Neuronal stem cell (in vitro differentiated cells): Measurements from ENCODE around the gene USP38.

Experiments used
- DNase-seq: peaks from one replicate; pipeline ENCODE4 v3.0.0-alpha.2; 2013; ENCODE audit warnings: low spot score
- H2AFZ ChIP-seq: one replicate; pipeline ENCODE4 v1.6.1; 2013; ENCODE audit warnings: mild to moderate bottlenecking, low read length, inconsistent platforms
- H2AK5ac ChIP-seq: 2 replicates; pipeline ENCODE4 v1.6.1; 2013; ENCODE audit warnings: low read depth, mild to moderate bottlenecking, inconsistent platforms, low read length, moderate library complexity, mixed read lengths
- H2BK120ac ChIP-seq: 2 replicates; pipeline ENCODE4 v1.6.1; 2013; ENCODE audit warnings: low read depth, mild to moderate bottlenecking, inconsistent platforms, low read length, moderate library complexity, mixed read lengths
- H2BK12ac ChIP-seq: one replicate; pipeline ENCODE4 v1.6.1; 2013; ENCODE audit warnings: low read length, inconsistent platforms
- H2BK15ac ChIP-seq: 2 replicates; pipeline ENCODE4 v1.6.1; 2013; ENCODE audit warnings: mild to moderate bottlenecking, low read length, inconsistent platforms, mixed read lengths
- H2BK5ac ChIP-seq: one replicate; pipeline ENCODE4 v1.6.1; 2013; ENCODE audit warnings: inconsistent platforms, mild to moderate bottlenecking, low read length, moderate library complexity
- H3K14ac ChIP-seq: one replicate; pipeline ENCODE4 v1.6.1; 2013; ENCODE audit warnings: low read length, inconsistent platforms
- H3K18ac ChIP-seq: 2 replicates; pipeline ENCODE4 v1.6.1; 2013; ENCODE audit warnings: low read length, inconsistent platforms
- H3K23ac ChIP-seq: 2 replicates; pipeline ENCODE4 v1.6.1; 2013; ENCODE audit warnings: low read depth, mild to moderate bottlenecking, mixed read lengths, low read length, inconsistent platforms; ENCODE audit not compliant: poor library complexity
- H3K27ac ChIP-seq: replicated peaks from 3 replicates; pipeline ENCODE4 v1.5.1; 2013; ENCODE audit warnings: low read length, inconsistent platforms
- H3K27me3 ChIP-seq, 3 experiments: 2 replicates each; pipeline ENCODE4 v1.6.1; 2013; ENCODE audit warnings: low read length in 3 of 3, mild to moderate bottlenecking in 2 of 3, inconsistent platforms in 1 of 3, low read depth in 1 of 3, mixed read lengths in 1 of 3, moderate library complexity in 1 of 3; ENCODE audit not compliant: control insufficient read depth in 3 of 3, insufficient read depth in 3 of 3
- H3K36me3 ChIP-seq, 2 donors: replicated peaks in 1 of 2; 2 replicates each; pipeline ENCODE4 v1.6.1; 2013; ENCODE audit warnings: low read length in 2 of 2; ENCODE audit not compliant: control insufficient read depth in 2 of 2, insufficient read depth in 2 of 2
- H3K4ac ChIP-seq: 2 replicates; pipeline ENCODE4 v1.6.1; 2013; ENCODE audit warnings: inconsistent platforms, mild to moderate bottlenecking, low read length, moderate library complexity
- H3K4me1 ChIP-seq, 2 donors: 1 replicate in 1 of 2; 2 replicates in 1 of 2; pipeline ENCODE4 v1.6.1; 2013; ENCODE audit warnings: low read length in 2 of 2, low read depth in 1 of 2; ENCODE audit not compliant: control insufficient read depth in 2 of 2, insufficient read depth in 1 of 2
- H3K4me2 ChIP-seq: one replicate; pipeline ENCODE4 v1.6.1; 2013; ENCODE audit warnings: mild to moderate bottlenecking, low read length, inconsistent platforms; ENCODE audit not compliant: insufficient read depth, poor library complexity, severe bottlenecking
- H3K4me3 ChIP-seq, 2 donors: 2 replicates each; pipeline ENCODE4 v1.5.1; 2013; ENCODE audit warnings: low read length in 2 of 2, mild to moderate bottlenecking in 2 of 2, inconsistent platforms in 1 of 2, moderate library complexity in 1 of 2
- H3K79me1 ChIP-seq: one replicate; pipeline ENCODE4 v1.6.1; 2013; ENCODE audit warnings: low read depth, mild to moderate bottlenecking, inconsistent platforms, low read length, moderate library complexity
- H3K9ac ChIP-seq: one replicate; pipeline ENCODE4 v1.6.1; 2013; ENCODE audit warnings: mild to moderate bottlenecking, low read depth, low read length, inconsistent platforms; ENCODE audit not compliant: poor library complexity
- H3K9me3 ChIP-seq, 2 donors: replicated peaks in 1 of 2; 2 replicates each; pipeline versions ENCODE3 to v1.6.1; 2013; ENCODE audit warnings: low read length in 2 of 2, mild to moderate bottlenecking in 2 of 2, inconsistent platforms in 1 of 2, low read depth in 1 of 2, mixed read lengths in 1 of 2, moderate library complexity in 1 of 2; ENCODE audit not compliant: control insufficient read depth in 2 of 2, insufficient read depth in 1 of 2
- H4K8ac ChIP-seq: one replicate; pipeline ENCODE4 v1.6.1; 2013; ENCODE audit warnings: low read depth, mild to moderate bottlenecking, inconsistent platforms, low read length, moderate library complexity
- H4K91ac ChIP-seq: one replicate; pipeline ENCODE4 v1.6.1; 2013; ENCODE audit warnings: low read length, low read depth, mild to moderate bottlenecking, inconsistent platforms; ENCODE audit not compliant: poor library complexity
- WGBS, 2 donors: extraction: QIAGEN DNeasy Blood & Tissue Kit; methylation state at CpG; one replicate each; pipeline ENCODE4 v1.1.7; 2013; ENCODE audit warnings: missing lambda C conversion rate in 2 of 2, mixed read lengths in 1 of 2; ENCODE audit not compliant: insufficient read length in 2 of 2, insufficient replicate concordance in 1 of 2; ENCODE audit errors: extremely low coverage in 2 of 2; 5-methylcytosine and 5-hydroxymethylcytosine counted together

The USP38 gene

GRCh38 chr4:143246977-143247376 is 62.3 kb downstream of the USP38 start:
- Histone ChIP-seq H3K36me3 (no peaks in the 10 kb centered on the region), H2BK15ac (no peak overlapping the region), H3K27ac (no peak overlapping the region), H3K14ac (no peak overlapping the region), H3K79me1 (no peaks in the 10 kb centered on the region), H3K4ac (no peak overlapping the region), H2AK5ac (no peak overlapping the region), H2BK5ac (no peak overlapping the region), H3K4me3 (no peak overlapping the region), H3K27me3 (no peaks in the 10 kb centered on the region), H3K9me3 (peaks cover 0 to 2% of the 10 kb centered on the region in 2 donors), H2BK120ac (no peak overlapping the region), H4K8ac (no peak overlapping the region), H2BK12ac (no peak overlapping the region), H3K23ac (no peak overlapping the region), H4K91ac (no peak overlapping the region), H3K4me2 (no peak overlapping the region), H3K18ac (no peak overlapping the region), H3K4me1 (peaks cover 0 to 2% of the 10 kb centered on the region in 2 donors), H2AFZ (no peak overlapping the region), H3K9ac (no peak overlapping the region)
- DNase-seq = no peak
- WGBS, 2 donors = no CpG with 5 or more reads among the region's 4 CpGs

- WGBS, 2 donors = no CpG with 5 or more reads among the region's 2 CpGs
- no peak overlapping the region for H2BK15ac ChIP-seq
- no peak overlapping the region for H2BK5ac ChIP-seq
- H4K91ac ChIP-seq = no peak overlapping the region
- H3K36me3 ChIP-seq = no peaks in the 10 kb centered on the region
- no peak overlapping the region for H3K4me3 ChIP-seq
- no peak overlapping the region for H3K4ac ChIP-seq
- no peaks in the 10 kb centered on the region for H3K9me3 ChIP-seq
- no peak overlapping the region for H3K18ac ChIP-seq
- no peak overlapping the region for H3K4me2 ChIP-seq
- no peak overlapping the region for H2AFZ ChIP-seq
- H3K27ac ChIP-seq = no peak overlapping the region
- no peaks in the 10 kb centered on the region for H3K27me3 ChIP-seq
- H2BK12ac ChIP-seq = no peak overlapping the region
- H3K79me1 ChIP-seq = no peaks in the 10 kb centered on the region
- no peak overlapping the region for H2AK5ac ChIP-seq
- DNase-seq = no peak
- H3K14ac ChIP-seq = no peak overlapping the region
- H3K23ac ChIP-seq = no peak overlapping the region
- no peak overlapping the region for H3K9ac ChIP-seq
- H4K8ac ChIP-seq = no peak overlapping the region
- no peak overlapping the region for H2BK120ac ChIP-seq
- H3K4me1 ChIP-seq = peaks cover 0 to 2% of the 10 kb centered on the region in 2 donors
Measured at GRCh38 chr4:143247866-143248265, 63.1 kb downstream of the USP38 start.

GRCh38 chr4:143248827-143249226 is 64.1 kb downstream of the USP38 start:
- no CpG with 5 or more reads among the region's 4 CpGs for WGBS, 2 donors

GRCh38 chr4:143250617-143251016 is 65.9 kb downstream of the USP38 start:
- H3K36me3 ChIP-seq = no peaks in the 10 kb centered on the region
- H2AFZ ChIP-seq = no peak overlapping the region
- peaks cover 0 to 2% of the 10 kb centered on the region in 2 donors for H3K4me1 ChIP-seq
- H3K4me3 ChIP-seq = no peak overlapping the region
- H3K23ac ChIP-seq = no peak overlapping the region
- DNase-seq = no peak
- no peak overlapping the region for H2BK120ac ChIP-seq
- no peak overlapping the region for H3K4ac ChIP-seq
- no peak overlapping the region for H4K8ac ChIP-seq
- no peaks in the 10 kb centered on the region for H3K79me1 ChIP-seq
- no peak overlapping the region for H3K14ac ChIP-seq
- no peak overlapping the region for H3K27ac ChIP-seq
- no CpG with 5 or more reads among the region's 3 CpGs for WGBS, 2 donors
- H2BK15ac ChIP-seq = no peak overlapping the region
- no peak overlapping the region for H3K4me2 ChIP-seq
- H3K27me3 ChIP-seq = peaks cover 0 to 3% (median 0%) of the 10 kb centered on the region in 3 experiments
- H3K9me3 ChIP-seq = no peaks in the 10 kb centered on the region
- no peak overlapping the region for H4K91ac ChIP-seq
- no peak overlapping the region for H3K18ac ChIP-seq
- H2AK5ac ChIP-seq = no peak overlapping the region
- no peak overlapping the region for H3K9ac ChIP-seq
- H2BK5ac ChIP-seq = no peak overlapping the region
- no peak overlapping the region for H2BK12ac ChIP-seq

More at GRCh38 chr4:143248827-143249226, 64.1 kb downstream of the USP38 start:
- Histone ChIP-seq H3K14ac (no peak overlapping the region), H3K9ac (no peak overlapping the region), H3K18ac (peak overlapping the region; percentile 32), H2BK5ac (no peak overlapping the region), H2BK12ac (no peak overlapping the region), H3K4me1 (peaks cover 0 to 2% of the 10 kb centered on the region in 2 donors), H2BK120ac (no peak overlapping the region), H3K27ac (no peak overlapping the region), H3K79me1 (no peaks in the 10 kb centered on the region), H2BK15ac (no peak overlapping the region), H3K27me3 (no peaks in the 10 kb centered on the region), H4K91ac (peak overlapping the region; percentile 0), H3K23ac (no peak overlapping the region), H3K4ac (no peak overlapping the region), H2AK5ac (no peak overlapping the region), H3K4me3 (no peak overlapping the region), H4K8ac (no peak overlapping the region), H2AFZ (no peak overlapping the region), H3K36me3 (no peaks in the 10 kb centered on the region), H3K9me3 (no peaks in the 10 kb centered on the region), H3K4me2 (no peak overlapping the region)
- DNase-seq = no peak
